Adipocyte (in vitro differentiated cells): ENCODE data around the gene CFD.
"Not testable (repeated sequence)": the region's sequence is repeated elsewhere in the genome, so short reads cannot be mapped to it uniquely, and the experiment has no call there.

Experiments used
- DNase-seq: peaks from one replicate; pipeline ENCODE4 v3.0.0-alpha.2; 2015; ENCODE audit warnings: low read depth
- H3K27me3 ChIP-seq: replicated peaks from 2 replicates; pipeline ENCODE4 v1.7.0; 2013; ENCODE audit warnings: mild to moderate bottlenecking, low read length, moderate library complexity; ENCODE audit not compliant: control insufficient read depth, insufficient read depth
- H3K36me3 ChIP-seq: 2 replicates; pipeline ENCODE4 v1.7.0; 2013; ENCODE audit warnings: low read length, mild to moderate bottlenecking, moderate library complexity; ENCODE audit not compliant: control insufficient read depth, insufficient read depth, severe bottlenecking
- H3K4me1 ChIP-seq: 2 replicates; pipeline ENCODE4 v1.7.0; 2013; ENCODE audit warnings: mild to moderate bottlenecking, low read length, moderate library complexity; ENCODE audit not compliant: control insufficient read depth, insufficient read depth
- H3K4me3 ChIP-seq: 2 replicates; pipeline ENCODE4 v1.7.0; 2013; ENCODE audit warnings: mild to moderate bottlenecking, low read length, moderate library complexity
- H3K9ac ChIP-seq: 2 replicates; pipeline ENCODE4 v1.7.0; 2013; ENCODE audit warnings: mild to moderate bottlenecking, low read length, moderate library complexity
- H3K9me3 ChIP-seq: 2 replicates; pipeline ENCODE4 v1.7.0; 2013; ENCODE audit warnings: mild to moderate bottlenecking, low read length, moderate library complexity; ENCODE audit not compliant: control insufficient read depth

Gene CFD

GRCh38 chr19:888581-889385 lies 29.3 kb downstream of the CFD start:
- peaks cover 35% of the 10 kb centered on the region for H3K36me3 ChIP-seq
- H3K4me1 ChIP-seq, result no peaks in the 10 kb centered on the region
- no peaks in the 10 kb centered on the region for H3K9me3 ChIP-seq
- no peak overlapping the region for H3K4me3 ChIP-seq
- H3K9ac ChIP-seq, result no peak overlapping the region
- H3K27me3 ChIP-seq, result no peaks in the 10 kb centered on the region
- no peak for DNase-seq

GRCh38 chr19:889662-890295 lies 30.3 kb downstream of the CFD start:
- Histone ChIP-seq H3K9ac (no peak overlapping the region), H3K4me1 (no peaks in the 10 kb centered on the region), H3K4me3 (no peak overlapping the region), H3K9me3 (no peaks in the 10 kb centered on the region), H3K27me3 (no peaks in the 10 kb centered on the region), H3K36me3 (peaks cover 30% of the 10 kb centered on the region)
- DNase-seq, result no peak

- Histone ChIP-seq H3K9me3 (no peaks in the 10 kb centered on the region), H3K27me3 (no peaks in the 10 kb centered on the region), H3K36me3 (peaks cover 25% of the 10 kb centered on the region), H3K4me3 (no peak overlapping the region), H3K9ac (no peak overlapping the region), H3K4me1 (no peaks in the 10 kb centered on the region)
- DNase-seq, result no peak
Measured at GRCh38 chr19:890831-891230, 31.4 kb downstream of the CFD start.

- Histone ChIP-seq H3K9ac (peak overlapping the region; percentile 87), H3K4me3 (peak overlapping the region; percentile 89), H3K36me3 (peaks cover 17% of the 10 kb centered on the region)
- H3K4me1 ChIP-seq, H3K27me3 ChIP-seq, DNase-seq, H3K9me3 ChIP-seq: not testable (repeated sequence)
Measured at GRCh38 chr19:891421-892200, 32.1 kb downstream of the CFD start.

GRCh38 chr19:892243-892893 lies 32.9 kb downstream of the CFD start:
- H3K4me1 ChIP-seq, result no peaks in the 10 kb centered on the region
- DNase-seq, result peak; percentile 30
- peak overlapping the region; percentile 87 for H3K9ac ChIP-seq
- H3K9me3 ChIP-seq, result no peaks in the 10 kb centered on the region
- peaks cover 13% of the 10 kb centered on the region for H3K36me3 ChIP-seq
- peak overlapping the region; percentile 89 for H3K4me3 ChIP-seq
- no peaks in the 10 kb centered on the region for H3K27me3 ChIP-seq

GRCh38 chr19:892894-893689 lies 33.6 kb downstream of the CFD start, which contains the start of the genes MED16 and RNU6-9:
MED16 (minus strand) TSS chr19:893187; CDS start chr19:891131, 2,056 bp downstream.
RNU6-9 (plus strand) TSS chr19:893484.
- Histone ChIP-seq H3K9ac (peak within 1 kb of the TSS; percentile 87), H3K4me3 (peak within 1 kb of the TSS; percentile 89), H3K36me3 (peaks cover 13% of the 10 kb centered on the region), H3K27me3 (no peaks in the 10 kb centered on the region), H3K9me3 (no peaks in the 10 kb centered on the region), H3K4me1 (no peaks in the 10 kb centered on the region)
- DNase-seq, result peak; percentile 98

- Histone ChIP-seq H3K36me3 (no peaks in the 10 kb centered on the region), H3K9ac (no peak overlapping the region), H3K4me1 (no peaks in the 10 kb centered on the region), H3K4me3 (no peak overlapping the region), H3K9me3 (no peaks in the 10 kb centered on the region), H3K27me3 (no peaks in the 10 kb centered on the region)
- DNase-seq, result no peak
Measured at GRCh38 chr19:896434-896833, 37.0 kb downstream of the CFD start.

- Histone ChIP-seq H3K9me3 (no peaks in the 10 kb centered on the region), H3K36me3 (no peaks in the 10 kb centered on the region), H3K27me3 (no peaks in the 10 kb centered on the region), H3K4me3 (no peak overlapping the region), H3K9ac (no peak overlapping the region), H3K4me1 (no peaks in the 10 kb centered on the region)
- no peak for DNase-seq
Measured at GRCh38 chr19:896999-897398, 37.5 kb downstream of the CFD start.

DNA sequence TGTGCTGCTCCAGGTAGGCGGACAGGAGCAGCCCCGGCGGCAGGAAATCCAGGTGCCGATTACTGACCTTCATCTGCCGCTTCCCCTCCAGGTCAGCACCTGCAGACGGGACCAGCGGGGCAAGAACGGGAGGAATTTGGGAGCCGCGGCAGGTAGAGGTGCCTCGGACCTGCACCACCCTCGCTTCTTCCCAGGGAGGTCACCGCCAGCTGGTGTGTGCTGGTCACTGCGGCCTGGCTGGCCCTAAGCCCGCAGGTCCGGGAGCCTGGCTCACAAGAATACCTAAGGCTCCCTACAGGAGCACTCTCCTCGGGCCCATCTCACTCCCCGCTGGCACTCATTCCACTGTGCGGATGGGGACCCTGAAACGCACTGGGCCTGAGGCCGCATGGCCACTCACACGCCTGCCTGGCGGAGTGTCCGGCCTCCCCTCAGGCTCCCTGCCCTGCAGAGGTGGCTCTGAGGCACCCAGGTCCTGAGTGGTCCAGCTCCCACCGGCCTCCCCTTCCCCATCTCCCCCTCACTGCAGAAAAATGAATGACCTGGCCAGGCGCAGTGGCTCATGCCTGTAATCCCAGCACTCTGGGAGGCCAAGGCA lies 38.1 kb downstream of the CFD start:
- Histone ChIP-seq H3K4me1 (no peaks in the 10 kb centered on the region), H3K9ac (no peak overlapping the region), H3K36me3 (no peaks in the 10 kb centered on the region), H3K27me3 (no peaks in the 10 kb centered on the region), H3K4me3 (no peak overlapping the region), H3K9me3 (no peaks in the 10 kb centered on the region)
- DNase-seq, result no peak

DNA sequence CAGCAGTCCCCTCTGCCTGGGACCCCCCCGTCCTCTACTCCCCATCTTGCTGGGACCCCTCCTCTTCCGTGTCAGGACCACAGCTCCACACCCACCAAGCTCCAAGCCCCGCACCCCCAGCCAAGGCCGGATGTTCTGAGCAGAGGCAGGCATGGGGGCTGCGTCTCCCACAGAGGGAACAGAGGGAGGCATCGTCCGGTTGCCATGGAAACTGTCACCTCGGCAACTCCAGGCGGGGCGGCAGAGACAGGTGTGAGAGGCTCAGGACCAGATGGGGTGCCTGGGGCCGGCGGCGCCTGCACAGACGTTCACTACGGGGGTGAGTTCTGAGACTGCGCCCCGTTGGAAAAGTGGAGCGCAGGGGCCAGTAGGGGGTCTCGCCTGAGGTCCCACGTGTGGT lies 39.2 kb downstream of the CFD start:
- no peak overlapping the region for H3K9ac ChIP-seq
- no peaks in the 10 kb centered on the region for H3K36me3 ChIP-seq
- no peaks in the 10 kb centered on the region for H3K4me1 ChIP-seq
- H3K9me3 ChIP-seq, result no peaks in the 10 kb centered on the region
- no peaks in the 10 kb centered on the region for H3K27me3 ChIP-seq
- H3K4me3 ChIP-seq, result no peak overlapping the region
- no peak for DNase-seq
